AG09309 (cell line): Measurements from ENCODE around the gene GLB1L2.

Experiments
- DNase-seq: peaks from one replicate; pipeline ENCODE4 v3.0.0-alpha.2; 2010; ENCODE audit warnings: low read depth
- H3K4me3 ChIP-seq: 2 replicates; pipeline ENCODE4 v1.5.1; 2011; ENCODE audit warnings: mild to moderate bottlenecking, low read depth, low read length, moderate library complexity; ENCODE audit not compliant: control insufficient read depth
- CTCF ChIP-seq: IDR thresholded peaks from 2 replicates; pipeline ENCODE4 v1.5.1; 2011; ENCODE audit warnings: mild to moderate bottlenecking, low read depth, low read length, inconsistent platforms; ENCODE audit not compliant: insufficient read depth, control insufficient read depth; ENCODE audit errors: missing control alignments

GLB1L2 gene

DNA sequence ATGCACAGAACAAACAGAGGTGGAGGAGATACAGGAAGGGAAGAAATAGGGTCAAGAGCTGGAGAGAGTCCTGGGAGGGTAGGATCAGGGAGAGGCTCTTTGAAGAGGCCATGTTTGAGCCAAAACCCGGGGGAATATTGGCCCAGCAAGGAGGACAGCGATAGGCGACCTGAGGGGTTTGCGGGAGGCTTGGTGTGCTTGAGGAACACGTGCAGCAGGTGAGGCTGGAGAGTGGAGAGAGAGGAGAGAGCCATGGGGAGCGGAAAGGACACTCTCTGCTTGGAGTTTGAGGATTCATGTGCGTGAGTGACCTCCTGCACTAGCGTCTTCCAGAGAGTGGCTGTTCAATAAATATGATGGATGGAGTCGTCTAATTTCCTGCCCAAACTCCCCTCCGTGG is 84.9 kb downstream of the GLB1L2 start:
- H3K4me3 ChIP-seq = no peak overlapping the region
- DNase-seq = no peak
- no peak for TF ChIP-seq CTCF

GRCh38 chr11:134417871-134418840 is 86.4 kb downstream of the GLB1L2 start:
- DNase-seq = no peak
- no peak for TF ChIP-seq CTCF

GRCh38 chr11:134423106-134423505 is 91.3 kb downstream of the GLB1L2 start:
- TF ChIP-seq CTCF = no peak
- no peak for DNase-seq
- no peak overlapping the region for H3K4me3 ChIP-seq

More at GRCh38 chr11:134417871-134418840, 86.4 kb downstream of the GLB1L2 start:
- no peak overlapping the region for H3K4me3 ChIP-seq

GRCh38 chr11:134425413-134425812 is 93.6 kb downstream of the GLB1L2 start:
- TF ChIP-seq CTCF = no peak
- no peak overlapping the region for H3K4me3 ChIP-seq
- no peak for DNase-seq
